HepG2 (cell line): ENCODE data around the gene CCDC61. TPM values are rescaled to one million over a fixed set of nuclear protein-coding genes. Genes with fewer than 3 reads are reported as not detected.

Experiments used
- ATAC-seq: fragments of 200-7000 bp; cut with Tn5 transposase; 3 replicates; pipeline ENCODE4 v1.9.1; 2020; ENCODE audit warnings: mild to moderate bottlenecking, moderate library complexity
- BruUV-seq: library from RNA; stranded (reverse); fragments of 400-500 nt; replicated peaks from 2 replicates; lab custom pipeline; 2021; lab: Mats Ljungman, UMichigan
- CTCF ChIA-PET: fragments of 300-600 bp; formaldehyde crosslinking; extraction: SDS; loops from one replicate; lab custom pipeline; 2021; ENCODE audit warnings: low total read pairs, inconsistent platforms, low intra/inter-chr PET ratio; lab: Yijun Ruan, JAX
- POLR2A ChIA-PET: fragments of 350-600 bp; sonication (Branson Sonifier 250); formaldehyde crosslinking; loops from one replicate; lab custom pipeline; 2020; ENCODE audit warnings: antibody characterized with exemption, inconsistent platforms; lab: Yijun Ruan, JAX
- DNase-seq: peaks from one replicate; pipeline ENCODE4 v3.0.0-alpha.2; 2015; ENCODE audit warnings: low spot score
- FAIRE-seq: peaks from 3 replicates; lab custom pipeline; 2011; peaks lifted over from hg19 to GRCh38; lab: Jason Lieb, UNC
- H2AFZ ChIP-seq: one replicate; pipeline ENCODE4 v1.6.1; 2011; ENCODE audit warnings: low read length, inconsistent platforms
- H3K27ac ChIP-seq: fragments of 300-600 bp; 3 replicates; pipeline ENCODE4 v1.8.0; 2011; ENCODE audit warnings: mixed run types, mild to moderate bottlenecking, mixed read lengths, low read length, inconsistent platforms; ENCODE audit not compliant: insufficient read depth; ENCODE audit errors: extremely low read length
- H3K27me3 ChIP-seq, 2 experiments: fragments of 200-600 bp in 1 of 2; 2 replicates in 1 of 2; 3 replicates in 1 of 2; pipeline versions ENCODE4 v1.6.0 to v1.8.0; 2011; ENCODE audit warnings: low read length in 2 of 2, mild to moderate bottlenecking in 2 of 2, moderate library complexity in 2 of 2, inconsistent platforms in 1 of 2; ENCODE audit not compliant: insufficient read depth in 2 of 2, control insufficient read depth in 1 of 2
- H3K36me3 ChIP-seq, 2 experiments: fragments of 200-600 bp in 1 of 2; replicated peaks in 1 of 2; 2 replicates in 1 of 2; 3 replicates in 1 of 2; pipeline versions ENCODE4 v1.5.1 to v1.8.0; 2011; ENCODE audit warnings: low read length in 2 of 2, inconsistent platforms in 1 of 2; ENCODE audit not compliant: insufficient read depth in 2 of 2, control insufficient read depth in 1 of 2
- H3K4me1 ChIP-seq: 2 replicates; pipeline ENCODE4 v1.5.1; 2012; ENCODE audit warnings: low read length, inconsistent platforms; ENCODE audit not compliant: insufficient read depth
- H3K4me2 ChIP-seq: 2 replicates; pipeline ENCODE4 v1.6.0; 2011; ENCODE audit warnings: low read depth, low read length, inconsistent platforms
- H3K4me3 ChIP-seq, 3 experiments: fragments of 200-600 bp in 1 of 3; sonication (generic), shearing (Covaris generic) in 1 of 3; replicated peaks in 1 of 3; 2 replicates each; pipeline ENCODE4 v1.5.1; 2011 to 2016; ENCODE audit warnings: low read length in 3 of 3, inconsistent platforms in 2 of 3, low read depth in 2 of 3, mild to moderate bottlenecking in 2 of 3, control low read depth in 1 of 3, mixed read lengths in 1 of 3; ENCODE audit not compliant: insufficient read depth in 1 of 3
- H3K79me2 ChIP-seq: one replicate; pipeline ENCODE4 v1.6.1; 2011; ENCODE audit warnings: low read length, inconsistent platforms; ENCODE audit not compliant: insufficient read depth
- H3K9ac ChIP-seq: 2 replicates; pipeline ENCODE4 v1.6.0; 2011; ENCODE audit warnings: mild to moderate bottlenecking, low read depth, low read length, inconsistent platforms; ENCODE audit not compliant: insufficient read depth
- H3K9me3 ChIP-seq: 2 replicates; pipeline ENCODE4 v1.5.1; 2012; ENCODE audit warnings: mild to moderate bottlenecking, low read length
- H4K20me1 ChIP-seq: 2 replicates; pipeline ENCODE4 v1.6.0; 2011; ENCODE audit warnings: inconsistent platforms, mild to moderate bottlenecking, low read length, moderate library complexity; ENCODE audit not compliant: insufficient read depth
- ESRRA ChIP-seq: sonication (generic); formaldehyde crosslinking; IDR thresholded peaks from 2 replicates; pipeline ENCODE4 v1.5.1; 2020; ENCODE audit warnings: mild to moderate bottlenecking, low read depth, missing genetic modification reagents
- ZKSCAN1 ChIP-seq: fragments of 150-350 bp; IDR thresholded peaks from 2 replicates; pipeline ENCODE4 v1.6.1; 2014; ENCODE audit warnings: low read length
- WGBS: methylation state at CpG from one replicate; pipeline ENCODE4 v1.1.6; 2017; ENCODE audit warnings: low lambda C conversion rate; 5-methylcytosine and 5-hydroxymethylcytosine counted together
- in situ Hi-C: cut with HindIII; loops from 2 replicates; pipeline ENCODE4 v1.10.0; 2017; ENCODE audit warnings: low pct_unique_long_range_greater_than_20kb; ENCODE audit not compliant: extremely low pct_ligation_motif_present
- intact Hi-C: fragments of 100-400 bp; cut with micrococcal nuclease; formaldehyde crosslinking; loops from one replicate; pipeline ENCODE4 v1.10.0; 2022; ENCODE audit not compliant: unreplicated experiment
- polyA plus RNA-seq, 8 experiments: library from polyadenylated mRNA; depleted of rRNA in 3 of 8; stranded (reverse) in 7 of 8; unstranded in 1 of 8; fragments of >200 nt; fragmentation: Illumina TruSeq in 4 of 8; extraction: Trizol in 4 of 8; gene quantifications; 2 replicates each; pipeline versions ENCODE4 v1.2.1 to v1.2.3, GENCODE V29; 2011 to 2016; ENCODE audit warnings: low read depth in 4 of 8, missing spikeins in 1 of 8, mixed read lengths in 1 of 8; ENCODE audit not compliant: insufficient read depth in 1 of 8
- total RNA-seq, 5 experiments: library from RNA; depleted of rRNA; stranded (reverse); fragments of >200 nt; fragmentation: Illumina TruSeq; extraction: Trizol; gene quantifications; 2 replicates each; pipeline ENCODE4 v1.2.3, GENCODE V29; 2016; ENCODE audit warnings: low read depth in 1 of 5
- TF ChIP-seq, protein P1 (sequence below): sonication (generic); formaldehyde crosslinking; IDR thresholded peaks from 2 replicates; pipeline ENCODE4 v1.4.0; 2020; ENCODE audit warnings: missing genetic modification reagents
- TF ChIP-seq, protein P2 (sequence below): sonication (generic); formaldehyde crosslinking; IDR thresholded peaks from 2 replicates; pipeline ENCODE4 v1.4.0; 2020; ENCODE audit warnings: missing genetic modification reagents

Gene CCDC61
- total and polyA plus RNA-seq, 2 of the 13 experiments (the other 11 are each of a cell fraction or from before 2014, with no cell fraction given): 4.2 to 4.9 TPM

DNA sequence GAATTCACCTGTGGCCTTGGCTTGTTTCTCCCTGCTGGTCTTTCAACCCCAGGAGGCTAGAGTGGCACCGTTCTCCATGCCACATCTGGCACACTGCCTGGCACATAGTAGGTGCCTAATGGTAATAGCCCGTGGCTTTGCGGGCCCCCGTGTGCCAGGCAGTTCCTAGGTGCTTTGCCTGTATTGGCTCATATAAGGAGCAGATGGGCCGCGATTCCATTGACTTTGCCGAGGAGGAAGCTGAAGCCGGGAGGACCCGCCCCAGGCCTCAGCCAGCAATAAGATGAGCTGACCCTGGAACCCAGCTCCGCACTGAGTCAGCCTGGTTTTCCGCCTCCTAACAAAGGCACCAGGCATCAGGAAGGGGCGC lies 26.8 kb downstream of the CCDC61 start:
- Histone ChIP-seq H3K4me3 (no peak overlapping the region), H4K20me1 (no peaks in the 10 kb centered on the region), H3K27ac (no peak overlapping the region), H3K4me1 (peaks cover 9% of the 10 kb centered on the region), H3K79me2 (no peaks in the 10 kb centered on the region), H3K36me3 (no peaks in the 10 kb centered on the region), H3K4me2 (no peak overlapping the region), H3K9me3 (no peaks in the 10 kb centered on the region), H2AFZ (no peak overlapping the region), H3K9ac (no peak overlapping the region), H3K27me3 (no peaks in the 10 kb centered on the region)
- CTCF ChIA-PET: no interaction called here
- POLR2A ChIA-PET: no interaction called here
- in situ Hi-C loops: loop anchor here (5.0 kb wide), 1 partner anchor 170 kb away; no protein-coding TSS in a partner anchor
- intact Hi-C loops: no loop called here
- DNase-seq (no peak), FAIRE-seq (no peak), ATAC-seq (no peak)
- WGBS: 65% methylated on average over 9 of the region's 12 CpGs
- TF ChIP-seq ESRRA (CRISPR knock-in tag): no peak
- 0 out of 2 replicates have a peak, but pooled peaks have one; percentile 27 for TF ChIP-seq ZKSCAN1
- BruUV-seq: no TSS peak

DNA sequence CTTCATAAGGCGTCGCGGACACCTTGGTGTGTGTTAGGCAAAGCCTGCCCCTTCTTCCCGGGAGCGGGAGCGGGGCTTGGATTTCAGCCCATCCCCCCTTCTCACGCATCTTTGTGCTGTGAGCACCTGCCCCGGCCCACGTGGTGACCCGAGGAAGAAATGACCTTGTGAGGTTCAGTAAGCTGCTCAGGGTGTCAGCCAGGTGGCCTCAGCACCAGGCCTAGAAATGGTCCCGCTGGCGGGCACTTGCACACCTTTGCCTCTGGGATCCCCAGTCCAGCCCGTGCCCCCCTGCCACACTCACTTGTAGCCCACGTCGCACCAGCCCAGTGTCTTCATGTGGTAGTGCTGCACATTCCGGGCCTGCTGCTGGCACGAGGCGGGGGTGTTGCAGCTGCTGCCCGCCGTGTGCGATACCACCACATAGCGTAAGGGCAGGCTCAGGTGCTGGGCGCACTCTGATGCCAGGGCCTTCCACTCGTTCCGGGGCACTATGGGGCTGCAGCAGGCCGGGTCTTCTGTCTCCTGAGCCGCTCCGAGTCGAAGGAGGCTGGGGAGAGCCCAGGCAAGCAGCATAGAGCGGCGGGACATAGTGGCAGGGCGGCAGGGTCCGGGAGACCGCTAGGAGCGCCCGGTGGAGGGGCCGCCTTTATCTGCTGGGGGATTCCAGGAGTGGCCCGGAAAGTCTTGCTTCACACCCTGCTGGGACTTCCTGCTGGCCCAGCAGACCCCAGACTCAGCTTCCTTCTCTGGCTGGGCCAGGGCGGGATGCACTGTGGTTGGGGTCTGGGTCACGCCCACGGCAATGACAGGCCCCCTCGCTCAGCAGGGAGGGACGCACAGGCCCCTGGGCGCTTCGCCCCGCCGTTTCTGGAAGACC lies 27.4 kb downstream of the CCDC61 start, which contains the start of gene PGLYRP1:
Gene PGLYRP1, minus strand, starts transcription at position 623 of the 880 bp plus-strand sequence. Its CDS starts 32 bp downstream, at position 591.
- no peaks in the 10 kb centered on the region for H3K36me3 ChIP-seq
- DNase-seq (no peak), ATAC-seq (no peak), FAIRE-seq (no peak)
- no peaks in the 10 kb centered on the region for H3K9me3 ChIP-seq
- H3K79me2 ChIP-seq: no peaks in the 10 kb centered on the region
- WGBS: 74% methylated on average over 28 of the region's 47 CpGs
- H3K9ac ChIP-seq: no peak within 1 kb of the TSS
- H3K27me3 ChIP-seq: no peaks in the 10 kb centered on the region
- H3K4me1 ChIP-seq: peaks cover 10% of the 10 kb centered on the region
- H2AFZ ChIP-seq: no peak within 1 kb of the TSS
- intact Hi-C loops (no loop called here), in situ Hi-C loops (loop anchor here (5.0 kb wide), 1 partner anchor 170 kb away; no protein-coding TSS in a partner anchor)
- ChIA-PET CTCF (no interaction called here), POLR2A (no interaction called here)
- H4K20me1 ChIP-seq: no peaks in the 10 kb centered on the region
- no peak within 1 kb of the TSS for H3K27ac ChIP-seq
- BruUV-seq: no TSS peak
- no peak within 1 kb of the TSS for H3K4me2 ChIP-seq
- H3K4me3 ChIP-seq: no peak within 1 kb of the TSS
- TF ChIP-seq, protein P1, sequence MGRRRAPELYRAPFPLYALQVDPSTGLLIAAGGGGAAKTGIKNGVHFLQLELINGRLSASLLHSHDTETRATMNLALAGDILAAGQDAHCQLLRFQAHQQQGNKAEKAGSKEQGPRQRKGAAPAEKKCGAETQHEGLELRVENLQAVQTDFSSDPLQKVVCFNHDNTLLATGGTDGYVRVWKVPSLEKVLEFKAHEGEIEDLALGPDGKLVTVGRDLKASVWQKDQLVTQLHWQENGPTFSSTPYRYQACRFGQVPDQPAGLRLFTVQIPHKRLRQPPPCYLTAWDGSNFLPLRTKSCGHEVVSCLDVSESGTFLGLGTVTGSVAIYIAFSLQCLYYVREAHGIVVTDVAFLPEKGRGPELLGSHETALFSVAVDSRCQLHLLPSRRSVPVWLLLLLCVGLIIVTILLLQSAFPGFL (CRISPR knock-in tag): no peak
- TF ChIP-seq, protein P2, sequence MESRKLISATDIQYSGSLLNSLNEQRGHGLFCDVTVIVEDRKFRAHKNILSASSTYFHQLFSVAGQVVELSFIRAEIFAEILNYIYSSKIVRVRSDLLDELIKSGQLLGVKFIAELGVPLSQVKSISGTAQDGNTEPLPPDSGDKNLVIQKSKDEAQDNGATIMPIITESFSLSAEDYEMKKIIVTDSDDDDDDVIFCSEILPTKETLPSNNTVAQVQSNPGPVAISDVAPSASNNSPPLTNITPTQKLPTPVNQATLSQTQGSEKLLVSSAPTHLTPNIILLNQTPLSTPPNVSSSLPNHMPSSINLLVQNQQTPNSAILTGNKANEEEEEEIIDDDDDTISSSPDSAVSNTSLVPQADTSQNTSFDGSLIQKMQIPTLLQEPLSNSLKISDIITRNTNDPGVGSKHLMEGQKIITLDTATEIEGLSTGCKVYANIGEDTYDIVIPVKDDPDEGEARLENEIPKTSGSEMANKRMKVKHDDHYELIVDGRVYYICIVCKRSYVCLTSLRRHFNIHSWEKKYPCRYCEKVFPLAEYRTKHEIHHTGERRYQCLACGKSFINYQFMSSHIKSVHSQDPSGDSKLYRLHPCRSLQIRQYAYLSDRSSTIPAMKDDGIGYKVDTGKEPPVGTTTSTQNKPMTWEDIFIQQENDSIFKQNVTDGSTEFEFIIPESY (CRISPR knock-in tag): peak; percentile 54; the same call in 1 of the 2 replicates
